MCF 10A (cell line): ENCODE data around the gene CPED1. TPM values are rescaled to one million over a fixed set of nuclear protein-coding genes. Genes with fewer than 3 reads are reported as not detected.

Experiments used
- BruUV-seq: library from RNA; stranded (reverse); fragments of 400-500 nt; replicated peaks from 2 replicates; lab custom pipeline; 2021; lab: Mats Ljungman, UMichigan
- CTCF ChIA-PET: fragments of 300-600 bp; sonication (Branson Sonifier 250); formaldehyde crosslinking; extraction: SDS; loops from one replicate; lab custom pipeline; 2021; ENCODE audit warnings: antibody characterized with exemption, inconsistent platforms; lab: Yijun Ruan, JAX
- POLR2A ChIA-PET: fragments of 300-600, 350-650 bp; sonication (Branson Sonifier 250); formaldehyde crosslinking; extraction: SDS; loops from one replicate; lab custom pipeline; 2020; ENCODE audit warnings: antibody characterized with exemption, inconsistent platforms; lab: Yijun Ruan, JAX
- DNase-seq: peaks from one replicate; pipeline ENCODE4 v3.0.0-alpha.2; 2018; ENCODE audit not compliant: unreplicated experiment
- H3K27ac Mint-ChIP-seq: one replicate; pipeline ENCODE4 v1.8.0; 2022; ENCODE audit warnings: mild to moderate bottlenecking, low read depth, mixed read lengths; ENCODE audit not compliant: unreplicated experiment
- H3K27me3 Mint-ChIP-seq: one replicate; pipeline ENCODE4 v1.8.0; 2022; ENCODE audit warnings: mixed read lengths; ENCODE audit not compliant: insufficient read depth, unreplicated experiment
- H3K36me3 Mint-ChIP-seq: one replicate; pipeline ENCODE4 v1.8.0; 2022; ENCODE audit warnings: mild to moderate bottlenecking, moderate library complexity, mixed read lengths; ENCODE audit not compliant: insufficient read depth, unreplicated experiment
- H3K4me1 Mint-ChIP-seq: one replicate; pipeline ENCODE4 v1.8.0; 2022; ENCODE audit warnings: mixed read lengths; ENCODE audit not compliant: insufficient read depth, unreplicated experiment
- H3K4me3 Mint-ChIP-seq: one replicate; pipeline ENCODE4 v1.8.0; 2022; ENCODE audit warnings: mild to moderate bottlenecking, moderate library complexity, mixed read lengths; ENCODE audit not compliant: unreplicated experiment
- H3K9me3 Mint-ChIP-seq: one replicate; pipeline ENCODE4 v1.8.0; 2022; ENCODE audit warnings: mixed read lengths; ENCODE audit not compliant: unreplicated experiment
- CTCF ChIP-seq: fragments of 200-600 bp; IDR thresholded peaks from one replicate; pipeline ENCODE4 v1.8.0; 2022; ENCODE audit warnings: antibody characterized with exemption, mild to moderate bottlenecking; ENCODE audit not compliant: unreplicated experiment
- intact Hi-C: fragments of 100-400 bp; cut with micrococcal nuclease; formaldehyde crosslinking; loops from 2 replicates; pipeline ENCODE4 v1.14.1; 2022
- total RNA-seq: library from RNA; stranded (reverse); gene quantifications from 2 replicates; pipeline ENCODE4 v1.2.3, GENCODE V29; 2022

The CPED1 gene
- total RNA-seq, 1 experiment from 2014 or later, result not detected

DNA sequence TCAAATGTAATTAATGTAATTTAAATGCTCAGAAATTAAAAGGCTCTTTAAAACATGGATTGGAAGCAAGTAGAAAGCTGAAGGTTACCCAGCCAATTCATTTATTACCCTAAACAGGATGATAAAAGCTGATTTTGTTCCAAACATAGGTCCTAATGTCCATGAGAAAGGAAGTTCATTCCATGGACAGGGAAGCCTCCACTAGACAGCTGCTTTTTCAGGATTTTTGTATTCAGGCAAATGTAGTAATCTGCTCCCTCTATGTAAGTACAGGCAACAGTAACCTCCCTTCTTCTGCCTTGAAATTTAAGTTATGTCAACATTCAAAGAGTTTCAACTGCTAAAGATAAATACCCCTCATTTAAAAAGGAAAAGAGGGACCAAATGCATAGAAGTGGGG lies 217.3 kb downstream of the CPED1 start:
- H3K4me1 Mint-ChIP-seq, result no peaks in the 10 kb centered on the region
- H3K27me3 Mint-ChIP-seq, result peaks cover 49% of the 10 kb centered on the region
- POLR2A ChIA-PET, result no interaction called here
- no peak overlapping the region for H3K27ac Mint-ChIP-seq
- no TSS peak for BruUV-seq
- CTCF ChIA-PET, result interaction anchor here (0.7 kb wide), 1 partner anchor 60 kb away, joined by 3 read pairs; no protein-coding TSS in a partner anchor
- peaks cover 5% of the 10 kb centered on the region for H3K36me3 Mint-ChIP-seq
- DNase-seq, result no peak
- intact Hi-C loops, result no loop called here
- no peak overlapping the region for H3K4me3 Mint-ChIP-seq
- no peak for TF ChIP-seq CTCF
- H3K9me3 Mint-ChIP-seq, result no peaks in the 10 kb centered on the region

DNA sequence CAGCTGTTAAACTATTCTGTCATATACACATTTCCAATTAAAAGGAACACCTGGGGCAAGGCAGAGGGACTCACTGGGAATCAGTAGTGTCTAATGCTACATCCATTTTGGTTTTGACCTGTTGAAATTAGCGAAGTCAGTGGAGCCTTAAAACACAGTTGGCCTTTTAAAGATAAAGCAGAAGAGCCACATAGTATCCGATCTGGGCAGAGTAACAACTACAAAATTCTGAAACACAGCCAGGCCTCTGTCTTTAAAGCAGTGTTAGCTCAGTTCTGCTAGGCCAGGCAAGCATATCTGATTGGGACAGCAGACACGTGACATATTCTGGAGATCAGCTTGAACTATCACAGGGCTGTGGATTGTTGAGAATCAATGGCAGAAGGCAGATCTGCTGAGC lies 222.7 kb downstream of the CPED1 start:
- intact Hi-C loops, result no loop called here
- Mint-ChIP-seq H3K27ac (no peak overlapping the region), H3K36me3 (peaks cover 5% of the 10 kb centered on the region), H3K9me3 (no peaks in the 10 kb centered on the region), H3K27me3 (peaks cover 42% of the 10 kb centered on the region), H3K4me1 (no peaks in the 10 kb centered on the region), H3K4me3 (no peak overlapping the region)
- TF ChIP-seq CTCF, result no peak
- ChIA-PET POLR2A (no interaction called here), CTCF (no interaction called here)
- DNase-seq, result no peak
- BruUV-seq, result no TSS peak

DNA sequence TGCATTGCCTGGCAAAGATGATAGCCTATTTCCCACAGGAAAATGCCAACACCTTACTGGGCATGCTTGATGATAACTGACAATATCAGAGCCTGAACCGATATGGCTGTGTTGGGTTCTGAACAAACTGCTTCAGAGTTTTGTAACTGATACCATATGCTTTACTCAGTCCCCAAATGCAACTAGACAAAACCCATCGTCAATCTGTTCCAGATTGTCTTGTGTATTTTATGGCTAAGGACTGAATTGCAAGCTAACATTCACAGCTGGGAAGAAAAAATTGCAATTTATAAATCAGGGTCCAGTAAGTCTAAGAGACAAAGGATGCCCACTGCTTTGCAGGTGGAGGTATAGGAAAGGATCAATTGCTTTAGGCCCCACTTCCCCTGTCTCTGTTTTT lies 223.5 kb downstream of the CPED1 start:
- no peak for TF ChIP-seq CTCF
- Mint-ChIP-seq H3K27ac (no peak overlapping the region), H3K4me3 (no peak overlapping the region), H3K9me3 (no peaks in the 10 kb centered on the region), H3K4me1 (no peaks in the 10 kb centered on the region), H3K27me3 (peaks cover 42% of the 10 kb centered on the region), H3K36me3 (peaks cover 5% of the 10 kb centered on the region)
- ChIA-PET CTCF (no interaction called here), POLR2A (no interaction called here)
- intact Hi-C loops, result no loop called here
- no TSS peak for BruUV-seq
- DNase-seq, result no peak

DNA sequence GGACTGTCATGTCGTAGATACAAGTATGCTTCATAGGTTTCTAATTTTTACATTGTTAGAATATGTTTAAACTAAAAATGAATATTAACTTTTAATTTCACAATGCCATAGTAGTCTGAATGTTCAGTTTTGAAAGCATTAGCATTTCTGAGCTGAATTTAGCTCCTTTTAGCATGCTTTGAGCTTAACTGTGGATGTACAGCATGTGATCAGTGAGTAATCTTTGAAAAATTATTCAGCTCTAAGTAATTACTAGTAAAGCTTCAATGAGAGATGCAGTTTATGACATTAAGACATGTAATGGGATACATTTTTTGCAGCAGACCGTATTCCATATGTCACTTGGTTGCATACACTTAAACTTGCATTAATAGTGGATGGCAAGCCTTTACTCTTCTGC lies 226.1 kb downstream of the CPED1 start:
- H3K4me3 Mint-ChIP-seq, result no peak overlapping the region
- intact Hi-C loops, result no loop called here
- no peaks in the 10 kb centered on the region for H3K9me3 Mint-ChIP-seq
- H3K27me3 Mint-ChIP-seq, result peaks cover 35% of the 10 kb centered on the region
- DNase-seq, result no peak
- TF ChIP-seq CTCF, result no peak
- no TSS peak for BruUV-seq
- CTCF ChIA-PET, result interaction anchor here (0.7 kb wide), 1 partner anchor 332 kb away, joined by 3 read pairs; no protein-coding TSS in a partner anchor
- no peaks in the 10 kb centered on the region for H3K4me1 Mint-ChIP-seq
- peaks cover 5% of the 10 kb centered on the region for H3K36me3 Mint-ChIP-seq
- POLR2A ChIA-PET, result no interaction called here
- H3K27ac Mint-ChIP-seq, result no peak overlapping the region
